Gastrocnemius medialis (tissue), 4 donors: ENCODE measurements around the gene UBLCP1.
"Not testable (repeated sequence)": the region's sequence is repeated elsewhere in the genome, so short reads cannot be mapped to it uniquely, and the experiment has no call there.

ENCODE experiments used
- CTCF ChIP-seq, 5 experiments: fragments of 450-650 bp in 3 of 5; fragments of 200-600 bp in 2 of 5; sonication (generic) in 2 of 5; IDR thresholded peaks in 4 of 5; conservative IDR thresholded peaks in 1 of 5; 1 replicate in 4 of 5; 2 replicates in 1 of 5; pipeline ENCODE4 v1.5.1; 2016 to 2019; ENCODE audit warnings: antibody characterized with exemption in 5 of 5, mild to moderate bottlenecking in 3 of 5, moderate library complexity in 3 of 5
- POLR2A ChIP-seq, 2 donors: fragments of 450-650 bp; IDR thresholded peaks; one replicate each; pipeline ENCODE4 v1.6.1; 2017; ENCODE audit warnings: antibody characterized with exemption in 2 of 2, mild to moderate bottlenecking in 2 of 2, moderate library complexity in 2 of 2

GRCh38 chr5:159228097-159228496 is 35.0 kb upstream of the UBLCP1 start:
- not testable (repeated sequence) for TF ChIP-seq CTCF (IDR thresholded peaks at IDR 0.05 in 4 of 5, conservative IDR thresholded peaks at IDR 0.05 in 1 of 5); POLR2A (IDR thresholded peaks at IDR 0.05)
